ENCODE results near the gene RAD51B.

- TF ChIP-seq CTCF (conservative IDR thresholded peaks at IDR 0.05) (no peak), EZH2 (IDR thresholded peaks at IDR 0.05; ENCODE audit: low read depth) (no peak)
Measured at GRCh38 chr14:67967206-67967605, 147.6 kb downstream of the RAD51B start.
